HepG2 (cell line): ENCODE data around the gene COQ9. TPM values are rescaled to one million over a fixed set of nuclear protein-coding genes. Genes with fewer than 3 reads are reported as not detected.

Experiments
- ATF3 ChIP-seq: sonication (generic); formaldehyde crosslinking; IDR thresholded peaks from 2 replicates; pipeline ENCODE4 v1.4.0; 2020; ENCODE audit warnings: missing genetic modification reagents
- EZH2 ChIP-seq: conservative IDR thresholded peaks from 2 replicates; pipeline ENCODE4 v1.6.1; 2012; ENCODE audit warnings: mild to moderate bottlenecking, low read depth, low read length, moderate library complexity
- HES4 ChIP-seq: sonication (generic); formaldehyde crosslinking; IDR thresholded peaks from 2 replicates; pipeline ENCODE4 v1.9.0; 2021; ENCODE audit warnings: mild to moderate bottlenecking, missing genetic modification reagents, borderline replicate concordance
- HMG20B ChIP-seq: conservative IDR thresholded peaks from 2 replicates; pipeline ENCODE4 v1.6.1; 2016; ENCODE audit warnings: missing genetic modification reagents, missing compliant biosample characterization
- KMT2A ChIP-seq: sonication (generic); formaldehyde crosslinking; IDR thresholded peaks from 2 replicates; pipeline ENCODE4 v1.4.0; 2020; ENCODE audit warnings: missing genetic modification reagents
- NRL ChIP-seq: sonication (generic); formaldehyde crosslinking; IDR thresholded peaks from 2 replicates; pipeline ENCODE4 v1.5.0; 2020; ENCODE audit warnings: missing genetic modification reagents, mild to moderate bottlenecking, moderate library complexity, borderline replicate concordance
- POGZ ChIP-seq: sonication (generic); formaldehyde crosslinking; IDR thresholded peaks from 2 replicates; pipeline ENCODE4 v1.4.0; 2020; ENCODE audit warnings: mild to moderate bottlenecking, missing genetic modification reagents
- PREB ChIP-seq: sonication (generic); formaldehyde crosslinking; IDR thresholded peaks from 2 replicates; pipeline ENCODE4 v1.4.0; 2020; ENCODE audit warnings: missing genetic modification reagents
- TIGD3 ChIP-seq: sonication (generic); formaldehyde crosslinking; IDR thresholded peaks from 2 replicates; pipeline ENCODE4 v1.5.1; 2020; ENCODE audit warnings: mild to moderate bottlenecking, missing genetic modification reagents, borderline replicate concordance
- U2AF1 ChIP-seq: fragments of 200-400 bp; formaldehyde crosslinking; optimal IDR thresholded peaks from 2 replicates; pipeline ENCODE3; 2017; ENCODE audit warnings: mild to moderate bottlenecking, low read depth, low read length
- ZBTB43 ChIP-seq: sonication (generic); formaldehyde crosslinking; conservative IDR thresholded peaks from 2 replicates; pipeline ENCODE4 v1.4.0; 2020; ENCODE audit warnings: missing genetic modification reagents
- ZFP37 ChIP-seq: sonication (generic); formaldehyde crosslinking; IDR thresholded peaks from 2 replicates; pipeline ENCODE4 v1.4.0; 2020; ENCODE audit warnings: missing genetic modification reagents, borderline replicate concordance
- ZFP91 ChIP-seq: sonication (generic); formaldehyde crosslinking; IDR thresholded peaks from 2 replicates; pipeline ENCODE4 v1.9.0; 2022; ENCODE audit warnings: missing genetic modification reagents, mild to moderate bottlenecking, borderline replicate concordance
- ZNF20 ChIP-seq: sonication (generic); formaldehyde crosslinking; IDR thresholded peaks from 2 replicates; pipeline ENCODE4 v1.4.0; 2020; ENCODE audit warnings: mild to moderate bottlenecking, moderate library complexity, missing genetic modification reagents
- ZNF292 ChIP-seq: sonication (generic); formaldehyde crosslinking; IDR thresholded peaks from 2 replicates; pipeline ENCODE4 v1.8.1; 2022; ENCODE audit warnings: mild to moderate bottlenecking, low read depth, missing genetic modification reagents, borderline replicate concordance
- ZNF552 ChIP-seq: sonication (generic); formaldehyde crosslinking; IDR thresholded peaks from 2 replicates; pipeline ENCODE4 v1.9.0; 2022; ENCODE audit warnings: missing genetic modification reagents, mild to moderate bottlenecking, borderline replicate concordance
- ZNF580 ChIP-seq: IDR thresholded peaks from 2 replicates; pipeline ENCODE4 v1.6.1; 2016; ENCODE audit warnings: low read depth, borderline replicate concordance
- ZNF709 ChIP-seq: sonication (generic); formaldehyde crosslinking; IDR thresholded peaks from 2 replicates; pipeline ENCODE4 v1.5.0; 2020; ENCODE audit warnings: mild to moderate bottlenecking, missing genetic modification reagents
- ZNF710 ChIP-seq: sonication (generic); formaldehyde crosslinking; IDR thresholded peaks from 2 replicates; pipeline ENCODE4 v1.5.0; 2020; ENCODE audit warnings: mild to moderate bottlenecking, missing genetic modification reagents, borderline replicate concordance
- ZNF883 ChIP-seq: sonication (generic); formaldehyde crosslinking; IDR thresholded peaks from 2 replicates; pipeline ENCODE4 v1.5.1; 2020; ENCODE audit warnings: mild to moderate bottlenecking, missing genetic modification reagents; ENCODE audit errors: not compliant biosample characterization
- ZSCAN25 ChIP-seq: sonication (generic); formaldehyde crosslinking; IDR thresholded peaks from 2 replicates; pipeline ENCODE4 v1.8.0; 2022; ENCODE audit warnings: mild to moderate bottlenecking, missing genetic modification reagents
- polyA plus RNA-seq, 8 experiments: library from polyadenylated mRNA; depleted of rRNA in 3 of 8; stranded (reverse) in 7 of 8; unstranded in 1 of 8; fragments of >200 nt; fragmentation: Illumina TruSeq in 4 of 8; extraction: Trizol in 4 of 8; gene quantifications; 2 replicates each; pipeline versions ENCODE4 v1.2.1 to v1.2.3, GENCODE V29; 2011 to 2016; ENCODE audit warnings: low read depth in 4 of 8, missing spikeins in 1 of 8, mixed read lengths in 1 of 8; ENCODE audit not compliant: insufficient read depth in 1 of 8
- total RNA-seq, 5 experiments: library from RNA; depleted of rRNA; stranded (reverse); fragments of >200 nt; fragmentation: Illumina TruSeq; extraction: Trizol; gene quantifications; 2 replicates each; pipeline ENCODE4 v1.2.3, GENCODE V29; 2016; ENCODE audit warnings: low read depth in 1 of 5

Gene COQ9
- total and polyA plus RNA-seq, 2 of the 13 experiments (the other 11 are each of a cell fraction or from before 2014, with no cell fraction given): 57.5 to 108 TPM

- TF ChIP-seq ZNF710 (CRISPR knock-in tag) (peak; percentile 67; the same call in 1 of the 2 replicates), EZH2 (no peak), ZNF580 (CRISPR knock-in tag) (no peak), ZFP91 (CRISPR knock-in tag) (peak; percentile 26; the same call in 1 of the 2 replicates), ZNF883 (CRISPR knock-in tag) (peak; percentile 8), POGZ (CRISPR knock-in tag) (no peak), ZNF552 (CRISPR knock-in tag) (no peak), TIGD3 (CRISPR knock-in tag) (0 out of 2 replicates have a peak, but pooled peaks have one; percentile 73), ZNF20 (no peak), ZNF709 (0 out of 2 replicates have a peak, but pooled peaks have one; percentile 8), HES4 (CRISPR knock-in tag) (peak; percentile 56; the same call in 1 of the 2 replicates), PREB (CRISPR knock-in tag) (0 out of 2 replicates have a peak, but pooled peaks have one; percentile 37), ZFP37 (no peak), KMT2A (CRISPR knock-in tag) (0 out of 2 replicates have a peak, but pooled peaks have one; percentile 5), ZSCAN25 (CRISPR knock-in tag) (no peak), ZBTB43 (no peak), ATF3 (no peak), U2AF1 (no peak), NRL (CRISPR knock-in tag) (peak; percentile 54), HMG20B (CRISPR knock-in tag) (no peak), ZNF292 (CRISPR knock-in tag) (0 out of 2 replicates have a peak, but pooled peaks have one; percentile 26)
These were observed 25.4 kb downstream of the COQ9 start (continued) for GRCh38 chr16:57472665-57473060.
